ENCODE data around the gene HDDC2. TPM values are rescaled to one million over a fixed set of nuclear protein-coding genes. Genes with fewer than 3 reads are reported as not detected.

Gene HDDC2
- total and polyA plus RNA-seq, 9 of the 15 experiments (the other 6 are each of a cell fraction or from before 2014, with no cell fraction given): 194 to 632 (median 294) TPM

DNA sequence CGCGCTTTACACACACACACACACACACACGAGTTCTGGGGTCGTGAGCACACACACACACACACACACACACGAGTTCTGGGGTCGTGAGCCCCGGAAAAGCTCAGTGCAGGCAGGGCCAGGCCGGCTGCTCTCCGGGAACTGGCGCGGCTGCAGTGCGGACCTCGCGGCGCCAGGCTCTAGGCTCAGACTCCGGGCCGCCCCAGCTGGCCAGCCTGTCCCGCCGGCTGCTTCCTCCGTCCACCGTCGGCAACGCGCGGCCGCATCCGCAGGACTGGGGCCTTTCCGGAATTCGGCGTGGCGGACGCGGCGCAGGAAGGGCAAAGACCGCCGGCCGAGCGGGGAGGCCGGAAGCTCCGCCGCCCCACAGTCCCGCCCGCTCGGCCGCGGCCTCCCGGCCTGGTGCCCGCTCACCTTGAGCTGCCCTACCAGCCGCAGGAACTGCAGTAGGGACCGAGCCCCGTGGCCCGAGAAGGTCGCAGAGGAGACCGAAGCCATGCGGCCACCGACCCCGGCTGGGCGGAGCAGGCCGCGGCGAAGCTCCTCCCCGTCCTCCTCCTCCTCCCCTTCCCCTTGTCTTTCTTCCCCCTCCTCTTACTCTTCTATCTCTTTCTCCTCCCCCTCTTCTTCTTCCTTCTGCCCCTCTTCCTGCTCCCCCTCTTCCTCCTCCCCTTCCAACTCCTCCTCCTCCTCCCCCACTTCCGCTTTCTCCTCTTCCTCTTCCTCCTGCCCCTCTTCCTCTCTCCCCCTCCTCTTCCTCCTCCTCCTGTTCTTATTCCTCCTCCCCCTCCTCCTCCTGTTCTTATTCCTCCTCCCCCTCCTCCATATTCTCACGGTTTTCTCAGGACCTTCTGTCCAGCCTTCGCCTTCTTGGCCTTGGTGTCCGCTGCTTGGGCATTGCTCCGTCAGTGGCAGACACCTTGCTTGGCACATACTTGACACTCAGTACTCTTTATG, at the start of gene HDDC2 (continued):
- TF ChIP-seq SRSF3 (IDR thresholded peaks at IDR 0.05; ENCODE audit: insufficient read depth, low read length) (0 out of 2 replicates have a peak, but pooled peaks have one; percentile 77), CXXC5 (CRISPR knock-in tag; IDR thresholded peaks at IDR 0.05) (peak; percentile 68), FOXJ2 (tag; IDR thresholded peaks at IDR 0.05) (peak; percentile 46; the same call in 1 of the 2 replicates), HMGN3 (IDR thresholded peaks at IDR 0.05; ENCODE audit: borderline replicate concordance, extremely low read depth, insufficient read length, low read depth, low read length) (peak; percentile 84), HDAC6 (IDR thresholded peaks at IDR 0.05; ENCODE audit: low read depth, low read length) (no peak), ZNF274 (IDR thresholded peaks at IDR 0.05; ENCODE audit: borderline replicate concordance, low read depth, low read length) (no peak), ZC3H8 (IDR thresholded peaks at IDR 0.05) (no peak), ZNF696 (CRISPR knock-in tag; conservative IDR thresholded peaks at IDR 0.05) (no peak), ZNF384 (IDR thresholded peaks at IDR 0.05; ENCODE audit: low read depth, low read length) (no peak), NEUROD1 (IDR thresholded peaks at IDR 0.05; ENCODE audit: borderline replicate concordance, low read depth, low read length, partially characterized antibody) (no peak), PHF8 (IDR thresholded peaks at IDR 0.05; ENCODE audit: borderline replicate concordance, low read length) (peak; percentile 89), SRSF1 (IDR thresholded peaks at IDR 0.05; ENCODE audit: low read depth, low read length) (peak; percentile 70; the same call in 1 of the 2 replicates), EP400 (IDR thresholded peaks at IDR 0.05) (peak; percentile 93), ZNF311 (CRISPR knock-in tag; IDR thresholded peaks at IDR 0.05) (no peak)
- TF ChIP-seq, protein P1, sequence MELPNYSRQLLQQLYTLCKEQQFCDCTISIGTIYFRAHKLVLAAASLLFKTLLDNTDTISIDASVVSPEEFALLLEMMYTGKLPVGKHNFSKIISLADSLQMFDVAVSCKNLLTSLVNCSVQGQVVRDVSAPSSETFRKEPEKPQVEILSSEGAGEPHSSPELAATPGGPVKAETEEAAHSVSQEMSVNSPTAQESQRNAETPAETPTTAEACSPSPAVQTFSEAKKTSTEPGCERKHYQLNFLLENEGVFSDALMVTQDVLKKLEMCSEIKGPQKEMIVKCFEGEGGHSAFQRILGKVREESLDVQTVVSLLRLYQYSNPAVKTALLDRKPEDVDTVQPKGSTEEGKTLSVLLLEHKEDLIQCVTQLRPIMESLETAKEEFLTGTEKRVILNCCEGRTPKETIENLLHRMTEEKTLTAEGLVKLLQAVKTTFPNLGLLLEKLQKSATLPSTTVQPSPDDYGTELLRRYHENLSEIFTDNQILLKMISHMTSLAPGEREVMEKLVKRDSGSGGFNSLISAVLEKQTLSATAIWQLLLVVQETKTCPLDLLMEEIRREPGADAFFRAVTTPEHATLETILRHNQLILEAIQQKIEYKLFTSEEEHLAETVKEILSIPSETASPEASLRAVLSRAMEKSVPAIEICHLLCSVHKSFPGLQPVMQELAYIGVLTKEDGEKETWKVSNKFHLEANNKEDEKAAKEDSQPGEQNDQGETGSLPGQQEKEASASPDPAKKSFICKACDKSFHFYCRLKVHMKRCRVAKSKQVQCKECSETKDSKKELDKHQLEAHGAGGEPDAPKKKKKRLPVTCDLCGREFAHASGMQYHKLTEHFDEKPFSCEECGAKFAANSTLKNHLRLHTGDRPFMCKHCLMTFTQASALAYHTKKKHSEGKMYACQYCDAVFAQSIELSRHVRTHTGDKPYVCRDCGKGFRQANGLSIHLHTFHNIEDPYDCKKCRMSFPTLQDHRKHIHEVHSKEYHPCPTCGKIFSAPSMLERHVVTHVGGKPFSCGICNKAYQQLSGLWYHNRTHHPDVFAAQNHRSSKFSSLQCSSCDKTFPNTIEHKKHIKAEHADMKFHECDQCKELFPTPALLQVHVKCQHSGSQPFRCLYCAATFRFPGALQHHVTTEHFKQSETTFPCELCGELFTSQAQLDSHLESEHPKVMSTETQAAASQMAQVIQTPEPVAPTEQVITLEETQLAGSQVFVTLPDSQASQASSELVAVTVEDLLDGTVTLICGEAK (IDR thresholded peaks at IDR 0.05): peak; percentile 86
- TF ChIP-seq, protein P1 (CRISPR knock-in tag; IDR thresholded peaks at IDR 0.05): peak; percentile 23; the same call in 1 of the 2 replicates
- TF ChIP-seq, protein P2, sequence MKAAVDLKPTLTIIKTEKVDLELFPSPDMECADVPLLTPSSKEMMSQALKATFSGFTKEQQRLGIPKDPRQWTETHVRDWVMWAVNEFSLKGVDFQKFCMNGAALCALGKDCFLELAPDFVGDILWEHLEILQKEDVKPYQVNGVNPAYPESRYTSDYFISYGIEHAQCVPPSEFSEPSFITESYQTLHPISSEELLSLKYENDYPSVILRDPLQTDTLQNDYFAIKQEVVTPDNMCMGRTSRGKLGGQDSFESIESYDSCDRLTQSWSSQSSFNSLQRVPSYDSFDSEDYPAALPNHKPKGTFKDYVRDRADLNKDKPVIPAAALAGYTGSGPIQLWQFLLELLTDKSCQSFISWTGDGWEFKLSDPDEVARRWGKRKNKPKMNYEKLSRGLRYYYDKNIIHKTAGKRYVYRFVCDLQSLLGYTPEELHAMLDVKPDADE (conservative IDR thresholded peaks at IDR 0.05; ENCODE audit: control insufficient read depth, low read depth, low read length): peak; percentile 71
